A673 (cell line): Measurements from ENCODE around the gene COBLL1.

Experiments used
- CTCF ChIP-seq: fragments of 300-800, 200-600 bp; sonication (generic); conservative IDR thresholded peaks from 2 replicates; pipeline ENCODE4 v1.5.1; 2017; ENCODE audit warnings: low read depth, mild to moderate bottlenecking, antibody characterized with exemption, low read length, moderate library complexity, mixed read lengths
- EZH2 ChIP-seq: fragments of 200-600 bp; sonication (generic); IDR thresholded peaks from 2 replicates; pipeline ENCODE4 v1.6.1; 2017; ENCODE audit warnings: borderline replicate concordance, low read depth, mild to moderate bottlenecking, mixed read lengths, antibody characterized with exemption, low read length; ENCODE audit not compliant: poor library complexity, severe bottlenecking

- TF ChIP-seq CTCF (no peak), EZH2 (no peak)
Observed at GRCh38 chr2:164888592-164888991, 47.0 kb upstream of the COBLL1 start.
